K562 (cell line): ENCODE results near the gene RBM3.

Source experiments
- EHMT2 ChIP-seq: fragments of 450-650 bp; IDR thresholded peaks from 2 replicates; pipeline ENCODE4 v1.6.1; 2018; ENCODE audit warnings: antibody characterized with exemption
- HDAC1 ChIP-seq, 2 experiments: fragments of 450-650 bp; IDR thresholded peaks; 2 replicates each; pipeline ENCODE4 v1.6.1; 2016 to 2017; ENCODE audit warnings: inconsistent platforms in 1 of 2, mild to moderate bottlenecking in 1 of 2, moderate library complexity in 1 of 2
- HDAC2 ChIP-seq: fragments of 450-650 bp; IDR thresholded peaks from 2 replicates; pipeline ENCODE4 v1.6.1; 2016; ENCODE audit warnings: mild to moderate bottlenecking
- PHF8 ChIP-seq: fragments of 200-600 bp; sonication (generic); IDR thresholded peaks from 2 replicates; pipeline ENCODE4 v1.6.1; 2012; ENCODE audit warnings: mixed run types, mild to moderate bottlenecking, inconsistent platforms, low read length, moderate library complexity, borderline replicate concordance
- POLR2A ChIP-seq: fragments of 450-650 bp; conservative IDR thresholded peaks from 2 replicates; pipeline ENCODE4 v1.6.1; 2016
- POLR2AphosphoS5 ChIP-seq: IDR thresholded peaks from 2 replicates; pipeline ENCODE4 v1.6.1; 2011; ENCODE audit warnings: mild to moderate bottlenecking, low read depth, low read length, moderate library complexity; ENCODE audit not compliant: control insufficient read depth, insufficient read depth
- TCF7 ChIP-seq: sonication (generic); IDR thresholded peaks from 2 replicates; pipeline ENCODE4 v1.6.1; 2016; ENCODE audit warnings: antibody characterized with exemption, borderline replicate concordance
- TRIM24 ChIP-seq, 2 experiments: fragments of 450-650 bp; IDR thresholded peaks; 2 replicates each; pipeline ENCODE4 v1.6.1; 2016
- TF ChIP-seq, protein P1 (sequence below): sonication (generic); formaldehyde crosslinking; IDR thresholded peaks from 2 replicates; pipeline ENCODE4 v1.9.0; 2022; ENCODE audit warnings: mild to moderate bottlenecking, missing genetic modification reagents
- TF ChIP-seq, protein P2 (sequence below): fragments of 250-450 bp; sonication (Bioruptor Pico); IDR thresholded peaks from 2 replicates; pipeline ENCODE4 v1.4.0; 2020; ENCODE audit warnings: mild to moderate bottlenecking, moderate library complexity, borderline replicate concordance
- TF ChIP-seq, protein P3 (sequence below), 2 experiments: IDR thresholded peaks in 1 of 2; conservative IDR thresholded peaks in 1 of 2; 2 replicates each; pipeline ENCODE4 v1.6.1; 2016; ENCODE audit warnings: low read depth in 2 of 2, mild to moderate bottlenecking in 1 of 2, missing compliant biosample characterization in 1 of 2, missing genetic modification characterization in 1 of 2, moderate library complexity in 1 of 2
- TF ChIP-seq, protein P4 (sequence below): sonication (generic); formaldehyde crosslinking; IDR thresholded peaks from 2 replicates; pipeline ENCODE4 v1.8.0; 2022; ENCODE audit warnings: mild to moderate bottlenecking, low read depth, missing genetic modification reagents
- TF ChIP-seq, protein P5 (sequence below), 2 experiments: fragments of 450-650 bp in 1 of 2; sonication (generic) in 1 of 2; formaldehyde crosslinking in 1 of 2; IDR thresholded peaks in 1 of 2; conservative IDR thresholded peaks in 1 of 2; 2 replicates each; pipeline versions ENCODE4 v1.6.1 to v1.8.1; 2016 to 2023; ENCODE audit warnings: mild to moderate bottlenecking in 2 of 2, moderate library complexity in 2 of 2, inconsistent platforms in 1 of 2, missing genetic modification reagents in 1 of 2

DNA sequence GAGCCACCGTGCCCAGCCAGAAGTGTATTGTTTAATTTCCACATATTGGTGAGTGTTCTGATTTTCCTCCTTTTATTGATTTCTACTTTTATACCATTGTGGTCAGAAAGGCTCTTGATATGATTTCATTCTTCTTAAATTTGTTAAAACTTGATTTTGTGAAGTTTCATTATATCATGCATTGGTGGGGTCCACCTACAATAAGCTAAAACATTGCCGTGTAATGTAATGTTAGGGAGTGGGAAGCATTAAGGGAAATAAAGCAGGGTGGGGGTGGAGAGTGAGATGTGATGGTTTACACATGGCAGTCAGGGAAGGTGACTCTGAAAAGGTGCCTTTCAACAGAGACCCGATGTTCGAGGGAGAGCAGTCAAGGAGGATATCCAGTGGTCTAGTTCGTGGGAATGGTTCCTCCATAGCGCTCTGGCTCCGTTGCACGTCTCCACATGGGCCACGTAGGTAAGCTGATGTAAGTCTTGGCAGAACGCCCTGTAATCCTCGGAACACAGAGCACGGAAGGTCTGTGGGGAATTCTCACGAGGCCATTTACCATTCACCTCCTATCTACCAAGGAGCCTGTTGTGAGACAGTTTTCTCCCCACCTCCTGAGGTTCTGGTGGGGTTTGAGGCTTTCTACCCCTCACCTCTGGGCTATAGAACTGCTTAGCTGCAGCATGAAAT is 15.3 kb downstream of the RBM3 start:
- TF ChIP-seq, protein P1, sequence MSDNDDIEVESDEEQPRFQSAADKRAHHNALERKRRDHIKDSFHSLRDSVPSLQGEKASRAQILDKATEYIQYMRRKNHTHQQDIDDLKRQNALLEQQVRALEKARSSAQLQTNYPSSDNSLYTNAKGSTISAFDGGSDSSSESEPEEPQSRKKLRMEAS = no peak
- TF ChIP-seq, protein P2, sequence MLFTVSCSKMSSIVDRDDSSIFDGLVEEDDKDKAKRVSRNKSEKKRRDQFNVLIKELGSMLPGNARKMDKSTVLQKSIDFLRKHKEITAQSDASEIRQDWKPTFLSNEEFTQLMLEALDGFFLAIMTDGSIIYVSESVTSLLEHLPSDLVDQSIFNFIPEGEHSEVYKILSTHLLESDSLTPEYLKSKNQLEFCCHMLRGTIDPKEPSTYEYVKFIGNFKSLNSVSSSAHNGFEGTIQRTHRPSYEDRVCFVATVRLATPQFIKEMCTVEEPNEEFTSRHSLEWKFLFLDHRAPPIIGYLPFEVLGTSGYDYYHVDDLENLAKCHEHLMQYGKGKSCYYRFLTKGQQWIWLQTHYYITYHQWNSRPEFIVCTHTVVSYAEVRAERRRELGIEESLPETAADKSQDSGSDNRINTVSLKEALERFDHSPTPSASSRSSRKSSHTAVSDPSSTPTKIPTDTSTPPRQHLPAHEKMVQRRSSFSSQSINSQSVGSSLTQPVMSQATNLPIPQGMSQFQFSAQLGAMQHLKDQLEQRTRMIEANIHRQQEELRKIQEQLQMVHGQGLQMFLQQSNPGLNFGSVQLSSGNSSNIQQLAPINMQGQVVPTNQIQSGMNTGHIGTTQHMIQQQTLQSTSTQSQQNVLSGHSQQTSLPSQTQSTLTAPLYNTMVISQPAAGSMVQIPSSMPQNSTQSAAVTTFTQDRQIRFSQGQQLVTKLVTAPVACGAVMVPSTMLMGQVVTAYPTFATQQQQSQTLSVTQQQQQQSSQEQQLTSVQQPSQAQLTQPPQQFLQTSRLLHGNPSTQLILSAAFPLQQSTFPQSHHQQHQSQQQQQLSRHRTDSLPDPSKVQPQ (CRISPR knock-in tag) = no peak
- TF ChIP-seq HDAC1 (IDR thresholded peaks at IDR 0.05) (no peak), POLR2A (no peak), EHMT2 (no peak), HDAC2 (no peak), TCF7 (no peak), PHF8 (no peak; the same call in 1 of the 2 replicates), POLR2AphosphoS5 (no peak), TRIM24 (IDR thresholded peaks at IDR 0.05) (no peak)
- TF ChIP-seq, protein P3, sequence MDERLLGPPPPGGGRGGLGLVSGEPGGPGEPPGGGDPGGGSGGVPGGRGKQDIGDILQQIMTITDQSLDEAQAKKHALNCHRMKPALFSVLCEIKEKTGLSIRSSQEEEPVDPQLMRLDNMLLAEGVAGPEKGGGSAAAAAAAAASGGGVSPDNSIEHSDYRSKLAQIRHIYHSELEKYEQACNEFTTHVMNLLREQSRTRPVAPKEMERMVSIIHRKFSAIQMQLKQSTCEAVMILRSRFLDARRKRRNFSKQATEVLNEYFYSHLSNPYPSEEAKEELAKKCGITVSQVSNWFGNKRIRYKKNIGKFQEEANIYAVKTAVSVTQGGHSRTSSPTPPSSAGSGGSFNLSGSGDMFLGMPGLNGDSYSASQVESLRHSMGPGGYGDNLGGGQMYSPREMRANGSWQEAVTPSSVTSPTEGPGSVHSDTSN (CRISPR knock-in tag; IDR thresholded peaks at IDR 0.05; ENCODE audit: low read depth) = no peak
- TF ChIP-seq, protein P3 (tag; conservative IDR thresholded peaks at IDR 0.05; ENCODE audit: low read depth) = no peak
- TF ChIP-seq, protein P4, sequence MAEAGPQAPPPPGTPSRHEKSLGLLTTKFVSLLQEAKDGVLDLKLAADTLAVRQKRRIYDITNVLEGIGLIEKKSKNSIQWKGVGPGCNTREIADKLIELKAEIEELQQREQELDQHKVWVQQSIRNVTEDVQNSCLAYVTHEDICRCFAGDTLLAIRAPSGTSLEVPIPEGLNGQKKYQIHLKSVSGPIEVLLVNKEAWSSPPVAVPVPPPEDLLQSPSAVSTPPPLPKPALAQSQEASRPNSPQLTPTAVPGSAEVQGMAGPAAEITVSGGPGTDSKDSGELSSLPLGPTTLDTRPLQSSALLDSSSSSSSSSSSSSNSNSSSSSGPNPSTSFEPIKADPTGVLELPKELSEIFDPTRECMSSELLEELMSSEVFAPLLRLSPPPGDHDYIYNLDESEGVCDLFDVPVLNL (CRISPR knock-in tag) = no peak
- TF ChIP-seq, protein P5, sequence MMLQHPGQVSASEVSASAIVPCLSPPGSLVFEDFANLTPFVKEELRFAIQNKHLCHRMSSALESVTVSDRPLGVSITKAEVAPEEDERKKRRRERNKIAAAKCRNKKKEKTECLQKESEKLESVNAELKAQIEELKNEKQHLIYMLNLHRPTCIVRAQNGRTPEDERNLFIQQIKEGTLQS (IDR thresholded peaks at IDR 0.05) = no peak; the same call in 1 of the 2 replicates
- TF ChIP-seq, protein P5 (CRISPR knock-in tag; conservative IDR thresholded peaks at IDR 0.05) = no peak
